SK-N-SH (cell line): ENCODE results near the gene TMEM107. TPM values are rescaled to one million over a fixed set of nuclear protein-coding genes. Genes with fewer than 3 reads are reported as not detected.

Experiments
- CTCF ChIA-PET: fragments of 300-600, 350-600 bp; formaldehyde crosslinking; extraction: SDS; loops from one replicate; lab custom pipeline; 2021; lab: Yijun Ruan, JAX
- POLR2A ChIA-PET: fragments of 350-600 bp; sonication (Branson Sonifier 250); formaldehyde crosslinking; extraction: SDS; loops from one replicate; lab custom pipeline; 2020; ENCODE audit warnings: antibody characterized with exemption, inconsistent platforms; lab: Yijun Ruan, JAX
- DNase-seq: peaks from one replicate; pipeline ENCODE4 v3.0.0; 2012
- H2AFZ ChIP-seq: fragments of 200-600 bp; sonication (generic); 2 replicates; pipeline ENCODE4 v1.8.1; 2016; ENCODE audit warnings: antibody characterized with exemption, mild to moderate bottlenecking, low read depth
- H3F3A ChIP-seq: fragments of 200-600 bp; sonication (generic); replicated peaks from 2 replicates; pipeline ENCODE3; 2016; ENCODE audit warnings: antibody characterized with exemption, mild to moderate bottlenecking; ENCODE audit not compliant: insufficient read depth
- H3K27ac ChIP-seq, 2 experiments: fragments of 200-500 bp in 1 of 2; fragments of 200-600 bp in 1 of 2; sonication (Bioruptor generic) in 1 of 2; sonication (generic), shearing (Covaris generic) in 1 of 2; 2 replicates each; pipeline versions ENCODE4 v1.5.1 to v1.6.1; 2014 to 2016; ENCODE audit warnings: low read depth in 2 of 2, inconsistent platforms in 1 of 2, low read length in 1 of 2, mild to moderate bottlenecking in 1 of 2, mixed read lengths in 1 of 2
- H3K27me3 ChIP-seq: fragments of 200-600 bp; sonication (generic), shearing (Covaris generic); 2 replicates; pipeline ENCODE4 v1.6.1; 2016; ENCODE audit warnings: mixed run types; ENCODE audit not compliant: insufficient read depth
- H3K36me3 ChIP-seq, 2 experiments: fragments of 200-500 bp in 1 of 2; fragments of 200-600 bp in 1 of 2; sonication (Bioruptor generic) in 1 of 2; sonication (generic) in 1 of 2; replicated peaks in 1 of 2; 2 replicates each; pipeline versions ENCODE3 to v1.5.1; 2014 to 2016; ENCODE audit warnings: low read length in 1 of 2, mild to moderate bottlenecking in 1 of 2; ENCODE audit not compliant: insufficient read depth in 2 of 2, control insufficient read depth in 1 of 2
- H3K4me1 ChIP-seq, 2 experiments: fragments of 200-500 bp in 1 of 2; fragments of 200-600 bp in 1 of 2; sonication (Bioruptor generic) in 1 of 2; sonication (generic), shearing (Covaris generic) in 1 of 2; 2 replicates each; pipeline versions ENCODE4 v1.5.1 to v1.6.1; 2014 to 2016; ENCODE audit warnings: low read depth in 1 of 2, low read length in 1 of 2, mixed run types in 1 of 2; ENCODE audit not compliant: insufficient read depth in 2 of 2, control insufficient read depth in 1 of 2
- H3K4me2 ChIP-seq: fragments of 200-600 bp; sonication (generic), shearing (Covaris generic); 2 replicates; pipeline ENCODE4 v1.6.1; 2017; ENCODE audit warnings: mixed run types
- H3K4me3 ChIP-seq, 2 experiments: fragments of 200-500 bp in 1 of 2; fragments of 200-600 bp in 1 of 2; sonication (Bioruptor generic) in 1 of 2; sonication (generic), shearing (Covaris generic) in 1 of 2; 2 replicates each; pipeline versions ENCODE4 v1.5.1 to v1.8.1; 2014 to 2016; ENCODE audit warnings: low read depth in 2 of 2, inconsistent platforms in 1 of 2, low read length in 1 of 2, mild to moderate bottlenecking in 1 of 2, mixed read lengths in 1 of 2, moderate library complexity in 1 of 2
- H3K79me2 ChIP-seq: fragments of 200-600 bp; sonication (generic); 2 replicates; pipeline ENCODE4 v1.8.1; 2017; ENCODE audit warnings: mild to moderate bottlenecking; ENCODE audit not compliant: insufficient read depth
- H3K9ac ChIP-seq: fragments of 200-600 bp; sonication (generic); 2 replicates; pipeline ENCODE4 v1.6.1; 2017; ENCODE audit warnings: mixed run types
- H3K9me2 ChIP-seq: fragments of 200-600 bp; sonication (generic); 2 replicates; pipeline ENCODE4 v1.6.1; 2017; ENCODE audit warnings: mixed run types
- H3K9me3 ChIP-seq: fragments of 200-600 bp; sonication (generic); 2 replicates; pipeline ENCODE4 v1.6.1; 2017; ENCODE audit warnings: mixed run types, mild to moderate bottlenecking, moderate library complexity
- H4K20me1 ChIP-seq: fragments of 200-600 bp; sonication (generic); 2 replicates; pipeline ENCODE4 v1.6.1; 2017; ENCODE audit warnings: mild to moderate bottlenecking, mixed run types; ENCODE audit not compliant: insufficient read depth
- EP300 ChIP-seq, 2 experiments: IDR thresholded peaks; 2 replicates each; pipeline versions ENCODE4 v1.4.0 to v1.6.1; 2012; ENCODE audit warnings: borderline replicate concordance in 1 of 2, low read depth in 1 of 2, low read length in 1 of 2
- EZH2phosphoT487 ChIP-seq: fragments of 200-600 bp; sonication (generic); IDR thresholded peaks from 2 replicates; pipeline ENCODE4 v1.6.1; 2017; ENCODE audit warnings: low read depth, mixed run types, mild to moderate bottlenecking, antibody characterized with exemption, moderate library complexity, borderline replicate concordance
- FOSL2 ChIP-seq: IDR thresholded peaks from 2 replicates; pipeline ENCODE4 v1.4.0; 2012; ENCODE audit warnings: low read depth, mild to moderate bottlenecking, moderate library complexity, borderline replicate concordance
- GATA2 ChIP-seq: sonication (generic); formaldehyde crosslinking; IDR thresholded peaks from 2 replicates; pipeline ENCODE4 v1.5.0; 2020; ENCODE audit warnings: mild to moderate bottlenecking, missing genetic modification reagents
- JUND ChIP-seq: IDR thresholded peaks from 2 replicates; pipeline ENCODE4 v1.4.0; 2012
- MAX ChIP-seq: IDR thresholded peaks from 2 replicates; pipeline ENCODE4 v1.4.0; 2012; ENCODE audit warnings: low read depth
- RAD21 ChIP-seq: IDR thresholded peaks from 2 replicates; pipeline ENCODE4 v1.6.1; 2012; ENCODE audit warnings: mild to moderate bottlenecking, low read length
- SIN3A ChIP-seq: IDR thresholded peaks from 2 replicates; pipeline ENCODE4 v1.6.1; 2012; ENCODE audit warnings: low read depth, mild to moderate bottlenecking, low read length, moderate library complexity, borderline replicate concordance
- SMC3 ChIP-seq: IDR thresholded peaks from 2 replicates; pipeline ENCODE4 v1.6.1; 2012; ENCODE audit warnings: low read depth, low read length, improper control_type of control experiment
- USF2 ChIP-seq: fragments of 150-350 bp; IDR thresholded peaks from 2 replicates; pipeline ENCODE4 v1.6.1; 2017; ENCODE audit warnings: antibody characterized with exemption, low read length, low read depth, borderline replicate concordance
- YY1 ChIP-seq: IDR thresholded peaks from 2 replicates; pipeline ENCODE4 v1.4.0; 2012; ENCODE audit warnings: low read depth, mild to moderate bottlenecking
- WGBS: methylation state at CpG from one replicate; pipeline ENCODE4 v1.1.6; 2017; ENCODE audit warnings: low lambda C conversion rate; 5-methylcytosine and 5-hydroxymethylcytosine counted together
- polyA plus RNA-seq, 3 experiments: library from polyadenylated mRNA; depleted of rRNA; stranded (reverse); fragments of >200 nt; gene quantifications; 2 replicates each; pipeline ENCODE4 v1.2.3, GENCODE V29; 2012
- TF ChIP-seq, protein P1 (sequence below): IDR thresholded peaks from 2 replicates; pipeline ENCODE4 v1.6.1; 2012; ENCODE audit warnings: mild to moderate bottlenecking, low read depth, low read length, moderate library complexity
- TF ChIP-seq, protein P2 (sequence below): IDR thresholded peaks from 2 replicates; pipeline ENCODE4; 2012

The TMEM107 gene
- polyA plus RNA-seq, 1 of the 3 experiments (the other 2 are of a cell fraction), result 18.6 TPM

- no peak for TF ChIP-seq SMC3
- TF ChIP-seq, all 33 proteins: peak for 0
These were observed 15.4 kb downstream of the TMEM107 start (continued) for GRCh38 chr17:8160741-8161221.

- H3K36me3 ChIP-seq, result peaks cover 15 to 23% of the 10 kb centered on the region in 2 experiments
- H3K79me2 ChIP-seq, result peaks cover 45% of the 10 kb centered on the region
- H3F3A ChIP-seq, result peaks cover 40% of the 10 kb centered on the region
- CTCF ChIA-PET, result interaction anchor here (1.0 to 9.4 kb wide), 6 partner anchors 21 to 100 kb away, joined by 3 to 98 read pairs (median 11); partner anchors contain the start of gene HES7
- whole genome bisulfite sequencing, result 88% methylated on average over 4 of the region's 4 CpGs
- no peak overlapping the region for H3K9ac ChIP-seq
- no peak for DNase-seq
- no peak overlapping the region for H2AFZ ChIP-seq
- no peaks in the 10 kb centered on the region for H3K9me3 ChIP-seq
- H3K9me2 ChIP-seq, result no peaks in the 10 kb centered on the region
- H3K27ac ChIP-seq, result no peak overlapping the region
- no peak overlapping the region for H3K4me3 ChIP-seq
- TF ChIP-seq USF2 (no peak), GATA2 (CRISPR knock-in tag) (no peak), YY1 (no peak), FOSL2 (no peak), EP300 (IDR thresholded peaks at IDR 0.05; ENCODE audit: borderline replicate concordance in 1 of 2, low read depth in 1 of 2, low read length in 1 of 2) (no peak), JUND (no peak), EZH2phosphoT487 (no peak), RAD21 (no peak), SIN3A (no peak), MAX (no peak)
- TF ChIP-seq, protein P1, sequence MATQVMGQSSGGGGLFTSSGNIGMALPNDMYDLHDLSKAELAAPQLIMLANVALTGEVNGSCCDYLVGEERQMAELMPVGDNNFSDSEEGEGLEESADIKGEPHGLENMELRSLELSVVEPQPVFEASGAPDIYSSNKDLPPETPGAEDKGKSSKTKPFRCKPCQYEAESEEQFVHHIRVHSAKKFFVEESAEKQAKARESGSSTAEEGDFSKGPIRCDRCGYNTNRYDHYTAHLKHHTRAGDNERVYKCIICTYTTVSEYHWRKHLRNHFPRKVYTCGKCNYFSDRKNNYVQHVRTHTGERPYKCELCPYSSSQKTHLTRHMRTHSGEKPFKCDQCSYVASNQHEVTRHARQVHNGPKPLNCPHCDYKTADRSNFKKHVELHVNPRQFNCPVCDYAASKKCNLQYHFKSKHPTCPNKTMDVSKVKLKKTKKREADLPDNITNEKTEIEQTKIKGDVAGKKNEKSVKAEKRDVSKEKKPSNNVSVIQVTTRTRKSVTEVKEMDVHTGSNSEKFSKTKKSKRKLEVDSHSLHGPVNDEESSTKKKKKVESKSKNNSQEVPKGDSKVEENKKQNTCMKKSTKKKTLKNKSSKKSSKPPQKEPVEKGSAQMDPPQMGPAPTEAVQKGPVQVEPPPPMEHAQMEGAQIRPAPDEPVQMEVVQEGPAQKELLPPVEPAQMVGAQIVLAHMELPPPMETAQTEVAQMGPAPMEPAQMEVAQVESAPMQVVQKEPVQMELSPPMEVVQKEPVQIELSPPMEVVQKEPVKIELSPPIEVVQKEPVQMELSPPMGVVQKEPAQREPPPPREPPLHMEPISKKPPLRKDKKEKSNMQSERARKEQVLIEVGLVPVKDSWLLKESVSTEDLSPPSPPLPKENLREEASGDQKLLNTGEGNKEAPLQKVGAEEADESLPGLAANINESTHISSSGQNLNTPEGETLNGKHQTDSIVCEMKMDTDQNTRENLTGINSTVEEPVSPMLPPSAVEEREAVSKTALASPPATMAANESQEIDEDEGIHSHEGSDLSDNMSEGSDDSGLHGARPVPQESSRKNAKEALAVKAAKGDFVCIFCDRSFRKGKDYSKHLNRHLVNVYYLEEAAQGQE, result no peak
- TF ChIP-seq, protein P2, sequence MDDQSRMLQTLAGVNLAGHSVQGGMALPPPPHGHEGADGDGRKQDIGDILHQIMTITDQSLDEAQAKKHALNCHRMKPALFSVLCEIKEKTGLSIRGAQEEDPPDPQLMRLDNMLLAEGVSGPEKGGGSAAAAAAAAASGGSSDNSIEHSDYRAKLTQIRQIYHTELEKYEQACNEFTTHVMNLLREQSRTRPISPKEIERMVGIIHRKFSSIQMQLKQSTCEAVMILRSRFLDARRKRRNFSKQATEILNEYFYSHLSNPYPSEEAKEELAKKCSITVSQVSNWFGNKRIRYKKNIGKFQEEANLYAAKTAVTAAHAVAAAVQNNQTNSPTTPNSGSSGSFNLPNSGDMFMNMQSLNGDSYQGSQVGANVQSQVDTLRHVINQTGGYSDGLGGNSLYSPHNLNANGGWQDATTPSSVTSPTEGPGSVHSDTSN, result no peak
- H4K20me1 ChIP-seq, result no peaks in the 10 kb centered on the region; the same call in 1 of the 2 replicates
- H3K27me3 ChIP-seq, result no peaks in the 10 kb centered on the region
- POLR2A ChIA-PET, result interaction anchor here (1.6 kb wide), 1 partner anchor 13 kb away, joined by 9 read pairs; no protein-coding TSS in a partner anchor
- no peak overlapping the region for H3K4me2 ChIP-seq
- peaks cover 30 to 43% of the 10 kb centered on the region in 2 experiments for H3K4me1 ChIP-seq
These were observed 16.0 kb downstream of the TMEM107 start for GRCh38 chr17:8160224-8160577.
